ENCODE results near the gene ARL11.
A peak's percentile ranks its signal among the peaks of the same experiment; 100 is the strongest.

The ARL11 gene

GRCh38 chr13:49649963-49650312 is 21.6 kb downstream of the ARL11 start:
- DNase-seq = no peak

- DNase-seq = no peak
These were observed 23.5 kb downstream of the ARL11 start for GRCh38 chr13:49651570-49652354.

DNA sequence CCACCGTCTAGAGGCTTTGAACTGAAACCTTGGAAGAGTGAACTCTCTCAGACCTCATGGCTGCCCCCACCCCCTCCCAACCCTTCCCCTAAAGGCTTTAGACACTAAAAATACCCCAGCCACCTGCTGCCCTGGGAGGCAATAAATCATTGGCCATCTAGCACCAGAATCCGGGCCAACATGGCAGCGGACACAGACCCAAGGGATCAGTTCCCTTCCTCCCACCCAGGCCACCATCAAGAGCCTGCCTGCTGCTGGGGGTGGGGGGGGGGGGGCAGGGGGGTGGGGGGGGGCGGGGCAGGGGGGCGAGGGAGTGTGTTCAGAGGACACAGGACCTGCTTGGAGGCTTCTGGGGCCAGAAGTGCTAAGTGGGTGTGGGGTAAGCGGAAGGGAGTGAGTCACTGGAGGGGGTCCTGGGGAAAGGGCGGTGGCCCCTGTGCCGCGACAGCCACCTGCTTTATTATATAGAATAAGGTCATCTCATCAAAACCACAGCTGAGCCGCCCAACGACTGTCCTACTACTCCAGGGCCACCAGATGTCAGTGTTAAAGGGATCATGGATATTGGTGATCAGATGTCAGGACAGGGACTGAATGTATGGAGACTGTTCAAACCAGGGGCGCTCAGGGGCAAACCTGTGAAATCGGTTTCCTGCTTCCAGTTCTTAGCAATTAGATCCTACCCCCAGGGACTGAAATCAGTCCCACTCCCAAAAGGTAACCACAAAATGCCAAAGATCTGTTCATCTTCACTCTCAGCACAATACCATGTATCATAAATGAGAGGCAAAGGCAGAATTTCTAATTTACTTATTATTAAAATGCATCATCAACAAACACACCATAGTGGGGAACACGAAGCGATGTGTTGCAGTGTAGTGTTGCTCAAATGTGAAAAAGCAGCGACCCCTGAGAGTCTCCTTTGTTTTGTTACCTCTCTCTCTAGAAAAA is 24.3 kb downstream of the ARL11 start:
- peak; percentile 46 to 62 for DNase-seq

DNA sequence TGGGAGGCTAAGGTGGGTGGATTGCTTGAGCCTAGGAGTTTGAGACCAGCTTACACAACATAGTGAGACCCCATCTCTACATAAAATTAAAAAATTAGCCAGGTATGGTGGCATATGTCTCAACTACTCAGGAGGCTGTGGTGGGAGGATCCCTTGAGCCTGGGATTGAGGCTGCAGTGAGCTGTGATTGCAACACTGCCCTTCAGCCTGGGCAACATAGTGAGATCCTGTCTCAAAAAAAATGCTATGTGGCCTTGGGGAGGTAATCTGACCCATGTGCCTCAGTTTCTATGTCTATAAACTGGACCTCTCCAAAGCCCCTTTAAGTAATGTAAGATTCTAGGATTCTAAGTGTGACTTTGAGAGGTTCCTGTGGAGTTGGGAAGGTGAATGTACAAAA is 25.2 kb downstream of the ARL11 start:
- no peak for DNase-seq

DNA sequence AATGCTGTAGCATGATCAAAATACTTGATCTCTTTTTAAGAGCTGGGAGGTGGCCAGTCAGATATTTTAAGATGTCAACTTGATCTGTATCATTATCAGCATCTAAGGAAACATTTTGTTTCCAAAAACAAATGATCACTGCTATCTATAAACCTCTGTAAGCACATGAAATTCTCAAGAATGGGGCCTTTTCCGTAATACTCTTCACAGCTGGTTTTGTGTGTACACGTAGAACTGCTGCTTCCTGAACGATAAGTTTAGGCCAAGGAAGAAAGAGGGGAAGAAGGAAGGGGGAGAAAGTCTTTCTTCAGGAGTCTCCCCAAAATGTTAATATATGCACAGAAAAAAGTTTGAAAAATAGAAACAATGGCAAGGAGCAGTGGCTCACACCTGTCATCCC is 25.7 kb downstream of the ARL11 start:
- no peak for DNase-seq

GRCh38 chr13:49655906-49656305 is 27.6 kb downstream of the ARL11 start:
- DNase-seq = no peak

DNA sequence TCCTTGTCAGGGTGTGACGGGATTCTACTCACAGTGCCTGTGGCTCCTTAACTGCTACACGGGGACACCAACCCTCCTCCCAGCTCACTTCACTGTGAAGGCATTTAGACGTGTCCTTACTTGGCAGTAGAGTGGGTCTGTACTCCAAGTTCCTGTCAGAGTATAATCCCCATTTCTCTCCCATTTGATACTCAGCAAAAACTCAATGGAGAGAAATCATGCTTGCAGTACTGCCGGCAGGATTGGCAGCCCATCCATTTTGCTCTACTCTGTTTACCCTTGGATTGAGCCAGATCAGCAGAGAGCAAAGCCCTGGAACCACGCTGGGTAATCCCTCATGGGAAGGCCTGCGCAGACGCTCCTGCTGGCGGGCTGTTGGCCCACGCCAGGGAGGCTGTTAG is 28.9 kb downstream of the ARL11 start:
- no peak for DNase-seq

DNA sequence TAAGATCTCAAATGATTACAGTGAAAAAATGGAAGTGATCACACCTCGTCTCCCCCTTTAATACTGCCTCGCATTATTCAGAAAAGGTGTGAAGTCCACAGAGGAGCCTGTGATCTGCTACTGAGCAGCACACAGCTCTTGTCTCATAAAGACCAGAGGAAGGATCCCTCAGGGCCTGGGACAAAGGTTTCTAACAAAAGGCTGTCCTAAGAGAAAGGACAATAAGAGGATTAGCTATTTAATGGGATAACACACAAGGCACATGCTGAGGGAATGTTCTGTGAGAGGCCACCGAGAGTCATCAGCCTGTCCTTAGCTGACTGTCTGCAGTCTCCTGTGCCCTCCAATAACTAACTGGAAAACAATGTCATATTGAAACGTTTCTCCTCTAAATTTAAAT is 36.3 kb downstream of the ARL11 start:
- DNase-seq = no peak

GRCh38 chr13:49667773-49668172 is 39.5 kb downstream of the ARL11 start:
- DNase-seq = no peak

DNA sequence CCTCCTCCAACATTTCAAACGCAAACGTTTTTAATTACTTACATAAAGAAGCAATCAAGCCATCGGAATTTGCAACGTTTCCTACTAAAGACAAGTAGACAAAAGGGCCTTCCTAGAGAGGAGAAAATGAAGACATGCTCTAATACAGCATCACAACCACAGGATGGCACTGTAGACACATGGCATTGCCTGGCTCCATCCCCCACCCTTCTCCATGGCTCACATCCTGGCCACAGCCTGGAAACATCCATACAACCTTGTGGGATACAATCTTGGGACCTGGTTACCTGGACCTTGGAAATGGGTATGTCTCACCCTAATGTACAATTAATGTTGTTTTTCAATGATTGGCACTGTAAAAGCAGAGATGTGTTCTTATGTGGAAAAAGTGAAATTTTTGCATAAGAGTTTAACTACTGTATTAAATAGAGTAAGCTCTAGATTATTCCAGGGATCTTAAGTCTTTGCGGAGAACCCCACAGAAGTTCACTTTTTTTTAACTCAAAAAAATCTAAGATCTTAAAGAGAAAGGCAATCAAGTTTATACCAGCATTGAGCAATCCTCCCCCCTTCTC is 41.5 kb downstream of the ARL11 start:
- peak; percentile 43 to 58 for DNase-seq

GRCh38 chr13:49670828-49671227 is 42.5 kb downstream of the ARL11 start:
- DNase-seq = no peak

DNA sequence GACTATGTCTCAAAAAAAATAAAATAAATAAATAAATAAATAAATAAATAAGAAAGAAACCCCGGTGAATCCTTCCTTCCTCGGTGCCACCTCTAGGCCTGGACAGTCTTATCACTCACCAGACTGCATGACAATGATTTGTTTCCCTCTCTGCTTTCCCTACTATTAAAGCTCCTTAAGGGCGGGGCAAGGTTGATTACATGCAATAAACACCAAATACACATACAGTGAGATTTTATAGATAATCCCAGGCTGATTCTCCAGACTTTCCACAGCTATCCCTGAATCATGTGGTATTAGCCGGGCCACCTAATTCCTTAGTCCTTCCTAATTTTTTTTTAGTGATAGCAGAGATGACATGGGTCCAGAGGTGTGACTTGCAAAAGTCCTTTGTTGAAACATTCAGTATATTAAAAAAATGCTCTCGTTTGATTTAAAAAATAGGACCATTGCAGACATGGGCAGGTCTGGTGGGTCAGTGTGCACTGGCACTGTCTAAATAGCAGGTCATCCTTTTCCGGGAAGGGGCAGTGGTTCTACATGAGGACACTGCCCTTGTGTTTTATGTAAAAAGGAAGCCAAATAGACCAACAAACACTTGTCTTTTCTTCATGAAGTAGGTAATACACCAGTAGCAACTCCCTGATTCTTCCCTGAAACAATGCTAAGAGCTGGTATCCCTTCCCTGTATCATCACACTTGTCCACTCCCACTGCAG is 48.4 kb downstream of the ARL11 start:
- DNase-seq = no peak

- DNase-seq = no peak
These were observed 50.0 kb downstream of the ARL11 start for GRCh38 chr13:49678191-49678914.

DNA sequence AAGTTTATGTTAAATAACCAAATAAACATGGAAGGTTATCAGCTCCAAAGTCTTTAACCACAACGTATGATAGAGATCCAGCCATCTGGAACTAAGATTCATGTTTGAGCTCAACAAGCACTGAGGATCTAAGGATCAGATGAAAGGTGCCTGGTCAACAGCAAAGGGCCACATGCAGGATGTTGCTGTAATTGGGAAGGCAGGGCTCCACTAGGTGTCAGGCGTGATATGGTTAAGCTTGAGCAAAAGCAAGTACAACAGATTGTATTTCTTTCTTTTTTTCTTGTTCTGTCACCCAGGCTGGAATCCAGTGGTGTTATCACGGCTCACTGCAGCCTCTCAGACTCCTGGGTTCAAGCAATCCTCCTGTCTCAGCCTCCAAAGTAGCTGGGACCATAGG is 50.9 kb downstream of the ARL11 start:
- DNase-seq = no peak

GRCh38 chr13:49681842-49682435 is 53.6 kb downstream of the ARL11 start:
- no peak for DNase-seq

Measured in inflammatory macrophage (primary cell).